HUES64 (cell line): ENCODE measurements around the gene PARP15.

Source experiments
- H3K27ac ChIP-seq: 2 replicates; pipeline ENCODE4 v1.7.0; 2013; ENCODE audit warnings: low read depth, low read length, inconsistent platforms
- H3K27me3 ChIP-seq: 2 replicates; pipeline ENCODE4 v1.6.1; 2013; ENCODE audit warnings: mild to moderate bottlenecking, low read length; ENCODE audit not compliant: insufficient read depth
- H3K36me3 ChIP-seq: 2 replicates; pipeline ENCODE4 v1.6.1; 2013; ENCODE audit warnings: mild to moderate bottlenecking, low read length; ENCODE audit not compliant: insufficient read depth
- H3K4me1 ChIP-seq: 2 replicates; pipeline ENCODE4 v1.6.1; 2013; ENCODE audit warnings: mild to moderate bottlenecking, low read length, moderate library complexity; ENCODE audit not compliant: insufficient read depth
- H3K4me3 ChIP-seq: 2 replicates; pipeline ENCODE4 v1.5.1; 2013; ENCODE audit warnings: mild to moderate bottlenecking, low read length, moderate library complexity
- H3K9ac ChIP-seq: 2 replicates; pipeline ENCODE4 v1.6.1; 2013; ENCODE audit warnings: mild to moderate bottlenecking, low read depth, low read length
- H3K9me3 ChIP-seq: 2 replicates; pipeline ENCODE4 v1.6.1; 2013; ENCODE audit warnings: low read depth, low read length; ENCODE audit not compliant: insufficient read depth
- WGBS: fragments of 150-250, 120-280 bp; methylation state at CpG from one replicate; pipeline ENCODE4 v1.1.7; 2013; ENCODE audit warnings: missing lambda C conversion rate; 5-methylcytosine and 5-hydroxymethylcytosine counted together

PARP15 gene

GRCh38 chr3:122619040-122619439 is 41.6 kb downstream of the PARP15 start:
- H3K4me1 ChIP-seq: peaks cover 16% of the 10 kb centered on the region
- H3K9ac ChIP-seq: no peak overlapping the region
- WGBS: 92% methylated on average over 3 of the region's 4 CpGs

DNA sequence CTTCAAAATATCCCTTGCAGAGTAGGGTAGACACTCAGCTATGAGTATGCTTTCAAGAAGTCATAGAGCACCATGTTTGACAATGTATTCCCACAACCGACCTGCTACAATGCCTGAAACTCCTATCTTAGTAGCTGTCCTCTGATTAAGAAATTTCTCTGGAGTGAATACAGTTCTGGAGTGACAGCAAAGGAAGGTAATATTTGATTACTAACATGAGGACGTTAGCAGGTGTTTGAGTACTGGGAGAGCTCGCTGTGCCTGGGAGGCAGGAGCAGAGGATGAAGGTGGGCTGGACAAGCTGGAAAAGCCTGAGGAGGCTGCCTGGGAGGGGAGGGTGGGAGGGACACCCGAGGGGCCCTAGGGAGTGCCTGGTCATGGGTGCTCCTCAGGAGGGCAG is 42.9 kb downstream of the PARP15 start:
- 82% methylated on average over 4 of the region's 4 CpGs for WGBS
- Histone ChIP-seq H3K9ac (no peak overlapping the region), H3K27ac (no peak overlapping the region), H3K4me3 (no peak overlapping the region), H3K4me1 (peaks cover 11% of the 10 kb centered on the region), H3K27me3 (no peaks in the 10 kb centered on the region), H3K9me3 (no peaks in the 10 kb centered on the region), H3K36me3 (no peaks in the 10 kb centered on the region)

More at GRCh38 chr3:122619040-122619439, 41.6 kb downstream of the PARP15 start:
- Histone ChIP-seq H3K27me3 (no peaks in the 10 kb centered on the region), H3K4me3 (no peak overlapping the region), H3K36me3 (no peaks in the 10 kb centered on the region), H3K27ac (no peak overlapping the region), H3K9me3 (no peaks in the 10 kb centered on the region)

GRCh38 chr3:122621112-122621511 is 43.7 kb downstream of the PARP15 start:
- no peaks in the 10 kb centered on the region for H3K36me3 ChIP-seq
- H3K9me3 ChIP-seq: no peaks in the 10 kb centered on the region
- no peak overlapping the region for H3K9ac ChIP-seq
- no peak overlapping the region for H3K4me3 ChIP-seq
- no peak overlapping the region for H3K27ac ChIP-seq
- H3K27me3 ChIP-seq: no peaks in the 10 kb centered on the region
- H3K4me1 ChIP-seq: 0 out of 2 replicates have a peak, but pooled peaks cover 4% of the 10 kb centered on the region
- WGBS: 89% methylated on average over 3 of the region's 3 CpGs

DNA sequence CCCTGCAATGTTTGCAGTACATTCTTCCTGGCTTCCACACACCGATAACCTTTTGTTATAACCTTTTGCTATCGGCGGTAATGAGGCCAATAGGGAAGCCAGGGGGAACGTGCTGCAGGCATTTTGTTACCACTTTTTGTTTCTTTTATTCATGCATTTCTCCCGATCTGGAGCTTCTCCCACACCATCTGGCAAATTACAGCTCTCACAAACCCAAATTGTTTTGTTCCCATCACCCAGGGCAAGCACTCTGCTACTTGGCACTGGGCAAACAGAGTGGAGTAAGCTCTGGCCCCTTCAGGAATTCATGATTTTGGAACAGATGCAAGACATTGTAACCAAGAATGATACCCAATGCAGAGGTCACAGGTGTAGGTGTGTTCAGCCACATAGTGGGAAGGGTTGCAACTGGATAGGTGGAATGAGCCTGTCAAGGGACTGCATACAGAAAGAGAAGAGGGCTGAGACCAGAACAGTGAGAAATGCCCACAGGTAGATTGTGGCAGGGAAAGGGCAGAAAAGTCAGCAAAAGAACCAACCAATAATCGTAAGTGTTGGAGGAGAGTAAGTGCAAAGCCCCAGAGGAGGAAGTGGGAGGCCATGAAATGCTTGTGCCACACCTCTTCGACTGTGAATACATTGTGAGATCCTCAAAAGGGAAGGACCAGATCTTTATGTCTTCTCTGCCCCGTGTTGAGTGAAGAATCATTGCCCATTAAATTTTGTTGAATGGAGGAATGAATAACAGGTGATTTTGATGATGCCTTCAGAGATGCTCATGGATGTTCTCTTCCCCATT is 45.8 kb downstream of the PARP15 start:
- Histone ChIP-seq H3K27me3 (no peaks in the 10 kb centered on the region), H3K9me3 (no peaks in the 10 kb centered on the region), H3K9ac (no peak overlapping the region), H3K4me3 (no peak overlapping the region), H3K27ac (no peak overlapping the region), H3K4me1 (0 out of 2 replicates have a peak, but pooled peaks cover 4% of the 10 kb centered on the region), H3K36me3 (no peaks in the 10 kb centered on the region)
- WGBS: 90% methylated on average over 8 of the region's 8 CpGs

GRCh38 chr3:122626515-122627180 is 49.2 kb downstream of the PARP15 start:
- 91% methylated on average over 6 of the region's 6 CpGs for WGBS
- Histone ChIP-seq H3K4me1 (0 out of 2 replicates have a peak, but pooled peaks cover 4% of the 10 kb centered on the region), H3K36me3 (no peaks in the 10 kb centered on the region), H3K9me3 (peaks cover 14% of the 10 kb centered on the region), H3K27me3 (no peaks in the 10 kb centered on the region), H3K9ac (no peak overlapping the region), H3K27ac (no peak overlapping the region), H3K4me3 (no peak overlapping the region)

GRCh38 chr3:122627301-122627700 is 49.9 kb downstream of the PARP15 start:
- 0 out of 2 replicates have a peak, but pooled peaks cover 2% of the 10 kb centered on the region for H3K4me1 ChIP-seq
- peaks cover 14% of the 10 kb centered on the region for H3K9me3 ChIP-seq
- H3K27me3 ChIP-seq: no peaks in the 10 kb centered on the region
- 88% methylated on average over 1 of the region's 1 CpG for WGBS
- H3K9ac ChIP-seq: no peak overlapping the region
- no peak overlapping the region for H3K27ac ChIP-seq
- H3K36me3 ChIP-seq: no peaks in the 10 kb centered on the region
- H3K4me3 ChIP-seq: no peak overlapping the region

DNA sequence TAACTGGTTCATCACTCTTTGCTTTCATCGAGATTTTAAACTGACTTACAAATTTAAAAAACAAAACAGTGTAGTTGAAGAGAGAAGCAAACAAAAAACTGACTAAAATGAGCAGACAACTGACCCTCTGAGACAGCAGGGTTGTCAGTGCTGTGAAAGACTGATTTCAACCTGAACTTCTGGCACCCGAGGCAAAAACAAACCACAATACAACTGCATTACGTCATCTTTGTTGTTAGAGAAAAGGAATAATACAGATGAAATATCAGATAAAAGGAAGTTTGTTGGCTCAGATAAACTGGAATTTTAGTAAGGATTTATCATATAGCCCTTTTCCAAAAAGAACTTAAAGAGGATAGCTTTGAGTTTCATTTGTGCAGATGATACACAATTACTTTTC is 51.1 kb downstream of the PARP15 start:
- Histone ChIP-seq H3K27me3 (no peaks in the 10 kb centered on the region), H3K36me3 (no peaks in the 10 kb centered on the region), H3K4me3 (no peak overlapping the region), H3K9me3 (peaks cover 14% of the 10 kb centered on the region), H3K4me1 (no peaks in the 10 kb centered on the region), H3K27ac (no peak overlapping the region), H3K9ac (no peak overlapping the region)
- 100% methylated on average over 2 of the region's 3 CpGs for WGBS

- H3K9me3 ChIP-seq: peaks cover 14% of the 10 kb centered on the region
- WGBS: 93% methylated on average over 1 of the region's 1 CpG
- H3K27ac ChIP-seq: no peak overlapping the region
- H3K36me3 ChIP-seq: no peaks in the 10 kb centered on the region
- no peaks in the 10 kb centered on the region for H3K27me3 ChIP-seq
- H3K4me1 ChIP-seq: no peaks in the 10 kb centered on the region
- H3K4me3 ChIP-seq: no peak overlapping the region
- no peak overlapping the region for H3K9ac ChIP-seq
These were observed 52.3 kb downstream of the PARP15 start for GRCh38 chr3:122629763-122630162.

DNA sequence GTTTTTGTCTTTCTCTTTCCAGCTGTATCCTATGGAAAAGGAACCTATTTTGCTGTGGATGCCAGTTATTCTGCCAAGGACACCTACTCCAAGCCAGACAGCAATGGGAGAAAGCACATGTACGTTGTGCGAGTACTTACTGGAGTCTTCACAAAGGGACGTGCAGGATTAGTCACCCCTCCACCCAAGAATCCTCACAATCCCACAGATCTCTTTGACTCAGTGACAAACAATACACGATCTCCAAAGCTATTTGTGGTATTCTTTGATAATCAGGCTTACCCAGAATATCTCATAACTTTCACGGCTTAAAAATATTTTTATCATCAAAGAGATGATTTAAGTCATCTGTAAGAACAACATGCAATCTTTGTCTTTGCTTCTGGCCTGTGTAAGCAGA is 58.3 kb downstream of the PARP15 start:
- H3K27me3 ChIP-seq: no peaks in the 10 kb centered on the region
- H3K4me1 ChIP-seq: no peaks in the 10 kb centered on the region
- H3K27ac ChIP-seq: no peak overlapping the region
- no peak overlapping the region for H3K9ac ChIP-seq
- H3K36me3 ChIP-seq: no peaks in the 10 kb centered on the region
- no peaks in the 10 kb centered on the region for H3K9me3 ChIP-seq
- 85% methylated on average over 5 of the region's 5 CpGs for WGBS
- no peak overlapping the region for H3K4me3 ChIP-seq

DNA sequence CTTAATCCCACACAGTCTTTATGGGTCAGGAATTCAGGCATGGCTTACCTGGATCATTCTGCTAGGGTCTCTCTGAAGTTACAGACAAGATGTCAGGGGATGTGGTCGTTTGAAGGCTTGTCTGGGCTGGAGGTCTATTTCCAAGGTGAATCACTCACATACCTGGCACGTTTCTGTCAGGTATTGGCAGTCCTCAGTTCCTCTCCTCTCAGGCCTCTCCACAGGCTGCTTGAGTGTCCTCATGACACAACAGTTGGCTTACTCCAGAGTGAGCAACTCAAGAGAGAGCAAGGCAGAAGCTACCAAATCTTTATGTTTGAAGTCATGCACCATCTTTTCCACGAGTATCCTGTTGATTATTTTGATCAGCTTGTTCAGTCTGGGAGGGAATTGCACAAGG is 59.2 kb downstream of the PARP15 start:
- Histone ChIP-seq H3K27ac (no peak overlapping the region), H3K9me3 (no peaks in the 10 kb centered on the region), H3K27me3 (no peaks in the 10 kb centered on the region), H3K36me3 (no peaks in the 10 kb centered on the region), H3K4me3 (no peak overlapping the region), H3K4me1 (no peaks in the 10 kb centered on the region), H3K9ac (no peak overlapping the region)
- 77% methylated on average over 3 of the region's 3 CpGs for WGBS

DNA sequence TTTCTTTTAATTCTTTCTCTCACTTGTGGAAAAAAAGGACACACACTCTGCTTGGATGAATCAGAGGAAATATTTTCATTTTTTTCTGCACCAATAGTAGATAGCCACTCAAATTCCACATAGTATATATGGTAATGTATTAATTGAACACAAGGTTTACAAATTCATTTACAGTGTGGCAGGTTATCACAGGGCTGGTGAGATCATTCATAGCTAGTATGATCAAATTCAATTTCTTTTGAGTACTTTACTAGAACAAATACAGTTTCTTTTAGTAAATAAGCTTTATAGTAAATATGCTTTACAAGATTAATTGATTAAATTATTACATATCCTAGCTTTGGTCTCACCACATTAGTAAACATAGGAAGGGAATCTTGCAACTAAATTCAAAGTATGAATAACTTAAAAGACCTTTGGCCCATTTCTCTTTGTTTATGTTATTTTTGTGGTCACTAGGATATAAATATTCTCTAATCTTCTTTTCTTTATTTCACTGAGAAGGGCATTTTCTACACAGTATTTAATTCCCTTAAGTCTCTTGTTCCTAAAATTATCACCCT is 63.1 kb downstream of the PARP15 start:
- peaks cover 4% of the 10 kb centered on the region; the same call in 1 of the 2 replicates for H3K4me1 ChIP-seq
- H3K4me3 ChIP-seq: no peak overlapping the region
- no peaks in the 10 kb centered on the region for H3K36me3 ChIP-seq
- H3K27me3 ChIP-seq: no peaks in the 10 kb centered on the region
- no peaks in the 10 kb centered on the region for H3K9me3 ChIP-seq
- no peak overlapping the region for H3K9ac ChIP-seq
- no peak overlapping the region for H3K27ac ChIP-seq
